ENCODE measurements around the gene TSC22D1.
"Not testable (repeated sequence)": the region's sequence is repeated elsewhere in the genome, so short reads cannot be mapped to it uniquely, and the experiment has no call there.

Gene TSC22D1

DNA sequence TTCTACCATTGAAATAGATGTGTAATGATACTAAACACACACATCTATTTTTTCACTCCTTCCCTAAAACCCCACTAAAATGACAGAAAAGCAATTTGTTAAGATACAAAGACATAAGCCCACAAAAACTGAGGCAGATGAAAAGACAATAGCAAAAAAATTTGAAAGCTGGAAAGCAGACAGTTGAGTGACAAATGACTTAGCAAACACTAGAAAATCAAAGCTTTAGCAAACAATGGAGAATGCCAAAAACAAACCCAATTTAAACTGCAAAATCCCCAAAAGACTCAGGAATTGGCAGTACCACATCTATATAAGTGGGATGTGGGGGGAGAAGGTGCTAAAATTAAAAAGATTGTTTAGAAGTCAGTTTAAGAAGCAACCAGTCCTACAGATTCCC is 9.5 kb downstream of the TSC22D1 start:
- no peak for DNase-seq

DNA sequence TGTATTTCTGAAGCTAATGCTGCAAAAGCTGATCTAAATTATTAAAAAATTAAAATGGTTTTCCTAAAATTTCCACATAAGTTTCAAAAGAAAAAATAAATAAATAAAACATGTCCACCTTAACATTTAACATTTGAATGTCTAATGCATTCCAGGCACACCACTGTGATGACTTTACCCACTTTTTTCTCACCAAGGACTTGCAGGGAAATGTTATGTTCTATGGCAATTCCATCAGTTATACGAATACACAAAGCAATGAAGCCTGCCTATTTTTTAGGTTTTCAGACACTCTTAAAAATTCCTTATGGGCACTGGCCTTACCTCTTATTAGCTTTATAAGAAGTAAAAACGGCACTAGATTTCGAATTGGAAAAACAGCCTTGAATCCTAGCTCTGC is 10.2 kb downstream of the TSC22D1 start:
- no peak for DNase-seq

DNA sequence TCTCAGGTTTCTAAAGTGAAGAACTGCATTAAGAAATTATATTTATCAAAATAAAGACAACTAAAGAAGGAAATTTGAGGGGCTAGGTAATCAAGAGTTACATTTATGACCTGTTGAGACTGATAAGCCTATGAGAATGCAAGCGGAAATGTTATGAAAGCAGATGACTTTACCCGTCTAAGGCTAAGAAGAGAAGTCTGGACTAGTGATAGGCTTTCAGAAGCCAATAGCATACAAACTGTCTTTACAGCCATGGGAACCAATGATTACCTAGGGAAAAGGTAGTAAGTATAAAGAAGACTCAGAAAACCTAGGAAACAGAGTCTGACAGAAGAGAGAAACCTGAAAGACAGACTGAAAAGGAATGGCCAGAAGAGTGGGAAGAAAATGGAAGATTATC is 11.2 kb downstream of the TSC22D1 start:
- no peak for DNase-seq

DNA sequence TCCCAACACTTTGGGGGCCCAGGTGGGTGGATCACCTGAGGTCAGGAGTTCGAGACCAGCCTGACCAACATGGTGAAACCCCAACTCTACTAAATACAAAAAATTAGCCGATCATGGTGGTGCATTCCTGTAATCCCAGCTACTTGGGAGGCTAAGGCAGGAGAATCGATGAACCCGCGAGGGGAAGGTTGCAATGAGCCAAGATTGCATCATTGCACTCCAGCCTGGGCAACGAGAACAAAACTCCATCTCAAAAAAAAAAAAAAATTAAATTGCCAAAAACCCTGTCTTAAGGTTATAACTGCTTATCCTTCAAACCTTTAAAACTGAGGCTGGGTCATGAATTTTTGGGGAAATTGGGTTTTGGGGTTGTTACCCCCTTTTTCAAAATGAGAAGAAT is 13.3 kb downstream of the TSC22D1 start:
- not testable (repeated sequence) for DNase-seq

- DNase-seq: no peak
Measured at GRCh38 chr13:44561351-44561750, 14.8 kb downstream of the TSC22D1 start.

DNA sequence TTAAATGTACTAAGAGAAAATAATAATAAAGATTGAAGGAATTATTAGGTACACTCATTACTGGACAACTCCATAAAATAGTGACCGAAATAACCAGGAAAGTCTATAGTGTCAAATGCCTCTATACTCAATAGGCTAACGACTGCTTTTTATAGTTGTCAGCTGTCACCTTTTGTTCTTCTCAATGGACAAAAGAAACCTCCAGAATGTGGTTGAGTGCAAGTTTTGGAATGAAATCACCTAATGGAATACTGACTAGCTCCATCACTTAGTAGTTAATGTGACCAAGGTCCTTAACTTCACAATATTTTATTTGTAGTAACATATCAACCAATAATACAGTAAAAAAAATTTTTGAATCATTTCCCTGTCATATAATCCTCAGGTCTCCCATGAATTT is 18.1 kb downstream of the TSC22D1 start:
- DNase-seq: no peak

- no peak for DNase-seq
Measured at GRCh38 chr13:44555207-44555606, 20.9 kb downstream of the TSC22D1 start.

GRCh38 chr13:44549476-44549875 is 26.7 kb downstream of the TSC22D1 start:
- no peak for DNase-seq

DNA sequence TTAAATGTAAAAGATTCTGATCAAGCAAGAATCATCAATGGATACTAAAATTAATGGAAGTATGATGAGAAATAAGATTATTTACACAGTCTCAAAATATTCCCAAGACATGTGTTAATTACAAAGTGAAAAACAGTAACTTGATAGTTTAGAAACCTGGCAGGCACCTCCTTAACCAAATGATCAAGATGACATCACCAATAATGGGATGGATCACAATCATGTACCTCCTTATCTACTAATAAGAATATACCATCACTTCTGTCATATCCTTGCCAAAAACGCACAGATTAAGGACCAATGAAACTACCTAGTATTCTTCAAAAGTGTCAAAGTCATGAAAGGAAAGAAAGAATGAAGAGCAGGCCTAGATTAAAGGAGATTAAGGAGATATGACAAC is 30.0 kb downstream of the TSC22D1 start:
- no peak for DNase-seq

GRCh38 chr13:44543369-44543768 is 32.8 kb downstream of the TSC22D1 start:
- DNase-seq: no peak

- DNase-seq: no peak
Measured at GRCh38 chr13:44542361-44542760, 33.8 kb downstream of the TSC22D1 start.

DNA sequence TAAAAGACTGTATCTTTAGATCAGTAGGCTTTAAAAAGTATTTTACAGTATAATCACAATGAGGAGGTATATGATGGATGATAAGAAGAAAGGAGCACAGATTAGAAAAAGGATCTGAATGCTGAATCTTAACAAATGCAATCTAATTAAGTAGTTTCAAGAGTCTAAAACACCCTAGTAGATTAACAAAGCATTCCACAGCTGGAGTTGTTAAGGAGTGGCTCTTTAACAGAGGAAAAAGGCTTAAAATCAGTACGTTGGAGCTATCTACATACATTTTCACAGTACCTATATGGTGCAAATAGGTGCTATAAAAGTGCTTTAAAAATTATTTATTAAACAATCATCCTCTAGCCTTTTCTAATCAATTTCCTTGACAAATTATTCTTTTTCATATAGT is 34.5 kb downstream of the TSC22D1 start:
- DNase-seq: no peak

GRCh38 chr13:44540761-44541434 is 35.2 kb downstream of the TSC22D1 start:
- no peak for DNase-seq

DNA sequence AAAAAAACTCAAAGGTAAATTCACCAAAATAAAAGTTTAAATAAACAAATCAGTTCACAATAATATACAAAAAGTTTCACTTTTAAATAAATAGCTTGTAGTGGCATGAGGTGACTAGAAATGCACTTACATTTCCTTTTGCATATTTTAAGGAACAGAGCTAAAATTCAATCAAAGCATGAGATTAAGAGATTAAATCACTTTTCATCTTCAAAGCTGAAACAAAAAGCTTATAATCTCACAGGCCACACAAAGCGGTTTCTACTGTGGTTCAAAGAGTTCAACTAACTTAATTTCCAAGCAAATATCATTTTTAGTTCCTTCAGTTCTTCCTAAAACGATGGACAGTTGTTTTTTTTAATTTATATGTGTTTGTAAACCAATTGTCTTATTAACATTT is 38.9 kb downstream of the TSC22D1 start:
- DNase-seq: no peak

- no peak for DNase-seq
Measured at GRCh38 chr13:44523146-44524015, 52.7 kb downstream of the TSC22D1 start.

- DNase-seq: no peak
Measured at GRCh38 chr13:44519642-44520041, 56.5 kb downstream of the TSC22D1 start.

GRCh38 chr13:44516771-44517170 is 59.4 kb downstream of the TSC22D1 start:
- no peak for DNase-seq

GRCh38 chr13:44514278-44514677 is 61.9 kb downstream of the TSC22D1 start:
- DNase-seq: no peak

- not testable (repeated sequence) for DNase-seq
Measured at GRCh38 chr13:44509853-44510252, 66.3 kb downstream of the TSC22D1 start.

GRCh38 chr13:44508562-44509077 is 67.5 kb downstream of the TSC22D1 start:
- DNase-seq: no peak

DNA sequence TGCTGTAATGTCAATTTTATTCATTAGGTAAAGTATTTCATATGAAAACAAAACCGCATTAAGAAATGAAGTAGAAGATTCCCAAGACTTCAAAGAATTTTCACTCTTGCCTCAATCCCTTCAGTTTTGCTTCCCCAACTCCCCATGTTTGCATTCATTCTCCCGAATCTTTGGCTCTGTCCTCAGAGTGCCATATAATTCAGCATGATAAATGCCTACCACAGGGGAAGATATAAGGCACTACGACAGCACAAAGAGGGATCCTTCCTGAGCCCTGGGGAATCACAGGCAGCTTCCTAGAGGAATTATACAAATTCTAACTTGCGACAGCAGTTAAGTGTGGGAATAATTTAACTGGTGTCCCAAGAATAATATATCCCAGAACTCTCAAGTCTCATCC is 68.5 kb downstream of the TSC22D1 start:
- no peak for DNase-seq

DNA sequence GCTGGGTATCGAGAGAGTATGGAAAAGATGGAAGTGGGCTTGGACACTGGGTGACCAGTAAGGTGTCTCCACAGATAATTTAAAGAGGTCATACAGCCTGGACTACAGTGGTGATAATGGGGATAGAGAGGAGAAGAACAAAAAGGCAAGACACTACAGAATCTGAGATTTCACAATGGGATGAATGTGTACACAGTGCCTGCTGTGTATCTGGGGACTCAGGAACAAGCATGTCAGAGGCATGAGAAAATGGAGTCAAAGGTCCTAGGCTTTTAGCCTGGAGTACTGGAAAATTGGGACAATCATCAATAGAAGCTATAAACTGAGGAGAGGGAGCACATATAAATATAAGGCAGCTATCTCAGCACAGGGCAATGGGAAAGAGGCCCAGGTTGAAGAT is 69.4 kb downstream of the TSC22D1 start:
- no peak for DNase-seq

GRCh38 chr13:44506251-44506650 is 69.9 kb downstream of the TSC22D1 start:
- no peak for DNase-seq

DNA sequence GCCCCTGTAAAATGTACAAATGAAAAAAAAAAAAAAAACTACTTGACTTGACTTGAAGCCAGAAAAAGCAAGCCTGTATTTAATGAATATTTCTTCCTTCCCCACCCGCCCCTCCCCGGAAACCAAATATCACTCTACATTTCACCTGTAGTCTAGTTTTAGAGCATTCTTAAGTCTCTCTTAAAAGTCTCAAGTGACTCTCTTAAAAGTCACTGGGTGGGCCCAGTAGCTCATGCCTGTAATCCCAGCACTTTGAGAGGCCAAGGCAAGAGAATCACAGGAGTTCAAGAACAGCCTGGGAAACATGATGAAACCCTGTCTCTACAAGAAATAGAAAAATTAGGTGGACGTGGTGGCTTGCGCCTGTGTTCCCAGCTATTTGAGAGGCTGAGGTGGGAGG is 72.0 kb downstream of the TSC22D1 start:
- DNase-seq: no peak

Data from NCI-H446 (cell line).